HCT116 (cell line): ENCODE results near the gene TNNT2. TPM values are rescaled to one million over a fixed set of nuclear protein-coding genes. Genes with fewer than 3 reads are reported as not detected.

ENCODE experiments used
- ATAC-seq: fragments of 200-7000 bp; cut with Tn5 transposase; 2 replicates; pipeline ENCODE4 v1.9.1; 2020; ENCODE audit warnings: mild to moderate bottlenecking, moderate library complexity
- BruUV-seq: library from RNA; stranded (reverse); fragments of 400-500 nt; replicated peaks from 2 replicates; lab custom pipeline; 2021; lab: Mats Ljungman, UMichigan
- CTCF ChIA-PET: fragments of 300-600 bp; sonication (Branson Sonifier 250); formaldehyde crosslinking; loops from one replicate; lab custom pipeline; 2021; ENCODE audit warnings: antibody characterized with exemption; lab: Charles Lee
- POLR2A ChIA-PET: fragments of 300-600, 350-600 bp; sonication (Branson Sonifier 250); formaldehyde crosslinking; loops from one replicate; lab custom pipeline; 2021; ENCODE audit warnings: antibody characterized with exemption; lab: Charles Lee
- RAD21 ChIA-PET, 2 experiments: fragments of 300-600 bp; sonication (Branson Sonifier 250); formaldehyde crosslinking; loops; one replicate each; lab custom pipeline; 2023; ENCODE audit warnings: low total read pairs in 2 of 2; ENCODE audit not compliant: uncharacterized antibody in 2 of 2, unreplicated experiment in 2 of 2, low non-redundant PET in 1 of 2; lab: Charles Lee
- DNase-seq: peaks from one replicate; pipeline ENCODE4 v3.0.0-alpha.2; 2010; ENCODE audit warnings: low read depth, low spot score
- H2AFZ ChIP-seq: fragments of 200-600 bp; shearing (Covaris generic), sonication (generic); 2 replicates; pipeline ENCODE4 v1.6.1; 2017; ENCODE audit warnings: low read depth, mixed run types, mixed read lengths, antibody characterized with exemption, low read length; ENCODE audit not compliant: poor library complexity, severe bottlenecking
- H3K27ac ChIP-seq: 2 replicates; pipeline ENCODE4 v1.5.1; 2012; ENCODE audit warnings: low read depth, low read length
- H3K27me3 ChIP-seq: fragments of 200-600 bp; sonication (generic); 2 replicates; pipeline ENCODE4 v1.6.1; 2016; ENCODE audit warnings: mixed run types, low read length, mixed read lengths; ENCODE audit not compliant: insufficient read depth
- H3K36me3 ChIP-seq, 2 experiments: fragments of 200-500 bp in 1 of 2; fragments of 200-600 bp in 1 of 2; sonication (Bioruptor generic) in 1 of 2; sonication (generic) in 1 of 2; 2 replicates each; pipeline versions ENCODE4 v1.5.1 to v1.6.1; 2014 to 2016; ENCODE audit warnings: low read length in 2 of 2, inconsistent platforms in 1 of 2, mixed read lengths in 1 of 2, mixed run types in 1 of 2; ENCODE audit not compliant: insufficient read depth in 2 of 2, control insufficient read depth in 1 of 2
- H3K4me1 ChIP-seq, 2 experiments: fragments of 200-600 bp in 1 of 2; sonication (generic) in 1 of 2; 2 replicates each; pipeline versions ENCODE4 v1.5.1 to v1.6.1; 2012 to 2017; ENCODE audit warnings: low read length in 2 of 2, inconsistent platforms in 1 of 2, mild to moderate bottlenecking in 1 of 2, mixed read lengths in 1 of 2, mixed run types in 1 of 2, moderate library complexity in 1 of 2; ENCODE audit not compliant: insufficient read depth in 2 of 2, control insufficient read depth in 1 of 2
- H3K4me2 ChIP-seq: fragments of 200-600 bp; sonication (generic); 2 replicates; pipeline ENCODE4 v1.6.1; 2017; ENCODE audit warnings: mixed run types, low read length, mixed read lengths
- H3K4me3 ChIP-seq, 2 experiments: fragments of 200-600 bp in 1 of 2; sonication (generic) in 1 of 2; replicated peaks in 1 of 2; 2 replicates each; pipeline ENCODE4 v1.5.1; 2011 to 2016; ENCODE audit warnings: low read length in 2 of 2, control low read depth in 1 of 2, low read depth in 1 of 2, mild to moderate bottlenecking in 1 of 2, mixed read lengths in 1 of 2, mixed run types in 1 of 2
- H3K79me2 ChIP-seq: fragments of 200-600 bp; sonication (generic); 2 replicates; pipeline ENCODE4 v1.6.1; 2017; ENCODE audit warnings: mild to moderate bottlenecking, mixed run types, low read length, moderate library complexity, mixed read lengths; ENCODE audit not compliant: insufficient read depth
- H3K9ac ChIP-seq: fragments of 200-600 bp; sonication (generic); 2 replicates; pipeline ENCODE4 v1.6.1; 2016; ENCODE audit warnings: low read length, mixed read lengths
- H3K9me2 ChIP-seq: fragments of 200-600 bp; sonication (generic), shearing (Covaris generic); 2 replicates; pipeline ENCODE4 v1.6.1; 2017; ENCODE audit warnings: mixed run types, mild to moderate bottlenecking, moderate library complexity; ENCODE audit not compliant: insufficient read depth
- H3K9me3 ChIP-seq, 2 experiments: fragments of 200-500 bp in 1 of 2; fragments of 200-600 bp in 1 of 2; sonication (Bioruptor generic) in 1 of 2; sonication (generic) in 1 of 2; 2 replicates each; pipeline ENCODE4 v1.6.1; 2014 to 2017; ENCODE audit warnings: low read length in 2 of 2, mixed read lengths in 2 of 2, inconsistent platforms in 1 of 2, low read depth in 1 of 2, mild to moderate bottlenecking in 1 of 2, mixed run types in 1 of 2, moderate library complexity in 1 of 2; ENCODE audit not compliant: control insufficient read depth in 1 of 2, insufficient read depth in 1 of 2
- H4K20me1 ChIP-seq: fragments of 200-600 bp; sonication (generic), shearing (Covaris generic); 2 replicates; pipeline ENCODE4 v1.6.1; 2017; ENCODE audit warnings: mixed run types, mild to moderate bottlenecking, moderate library complexity; ENCODE audit not compliant: insufficient read depth
- ATF3 ChIP-seq: IDR thresholded peaks from 2 replicates; pipeline ENCODE4 v1.6.1; 2012
- CTCF ChIP-seq, 3 experiments: fragments of 200-600 bp in 1 of 3; sonication (generic) in 1 of 3; IDR thresholded peaks in 2 of 3; conservative IDR thresholded peaks in 1 of 3; 2 replicates each; pipeline ENCODE4 v1.5.1; 2012 to 2017; ENCODE audit warnings: low read depth in 2 of 3, low read length in 2 of 3, antibody characterized with exemption in 1 of 3, borderline replicate concordance in 1 of 3, control low read depth in 1 of 3, mild to moderate bottlenecking in 1 of 3, mixed read lengths in 1 of 3, mixed run types in 1 of 3, moderate library complexity in 1 of 3; ENCODE audit not compliant: insufficient read depth in 1 of 3
- EGR1 ChIP-seq: IDR thresholded peaks from 2 replicates; pipeline ENCODE4 v1.6.1; 2012; ENCODE audit warnings: low read depth
- ELF1 ChIP-seq: IDR thresholded peaks from 2 replicates; pipeline ENCODE4 v1.6.1; 2012; ENCODE audit warnings: low read depth, borderline replicate concordance
- EZH2 ChIP-seq: fragments of 200-600 bp; sonication (generic); IDR thresholded peaks from 2 replicates; pipeline ENCODE4 v1.6.1; 2017; ENCODE audit warnings: antibody characterized with exemption, mixed run types
- FOSL1 ChIP-seq: IDR thresholded peaks from 2 replicates; pipeline ENCODE4 v1.6.1; 2012; ENCODE audit warnings: low read depth
- POLR2A ChIP-seq: IDR thresholded peaks from 2 replicates; pipeline ENCODE4 v1.7.0; 2011; ENCODE audit warnings: borderline replicate concordance; ENCODE audit not compliant: insufficient read depth, insufficient read length; ENCODE audit errors: extremely low read depth
- RAD21 ChIP-seq: IDR thresholded peaks from 2 replicates; pipeline ENCODE4 v1.6.1; 2012; ENCODE audit warnings: low read depth, mild to moderate bottlenecking
- SIN3A ChIP-seq: IDR thresholded peaks from 2 replicates; pipeline ENCODE4 v1.6.1; 2012; ENCODE audit warnings: low read depth
- TCF7L2 ChIP-seq: IDR thresholded peaks from 2 replicates; pipeline ENCODE4 v1.7.0; 2011; ENCODE audit warnings: borderline replicate concordance, inconsistent platforms; ENCODE audit not compliant: insufficient read depth, insufficient read length; ENCODE audit errors: extremely low read depth
- ZFX ChIP-seq: fragments of 450-650 bp; IDR thresholded peaks from 2 replicates; pipeline ENCODE4 v1.6.1; 2017
- intact Hi-C: fragments of 100-400 bp; cut with micrococcal nuclease; formaldehyde crosslinking; loops from 2 replicates; pipeline ENCODE4 v1.10.0; 2022
- total RNA-seq: library from RNA; stranded (reverse); gene quantifications from one replicate; pipeline ENCODE4 v1.2.1, GENCODE V29; 2021; ENCODE audit not compliant: unreplicated experiment
- TF ChIP-seq, protein P1 (sequence below): IDR thresholded peaks from 2 replicates; pipeline ENCODE4 v1.6.1; 2012; ENCODE audit warnings: low read depth

Gene TNNT2
- total RNA-seq, 1 experiment from 2014 or later = 2.0 TPM

DNA sequence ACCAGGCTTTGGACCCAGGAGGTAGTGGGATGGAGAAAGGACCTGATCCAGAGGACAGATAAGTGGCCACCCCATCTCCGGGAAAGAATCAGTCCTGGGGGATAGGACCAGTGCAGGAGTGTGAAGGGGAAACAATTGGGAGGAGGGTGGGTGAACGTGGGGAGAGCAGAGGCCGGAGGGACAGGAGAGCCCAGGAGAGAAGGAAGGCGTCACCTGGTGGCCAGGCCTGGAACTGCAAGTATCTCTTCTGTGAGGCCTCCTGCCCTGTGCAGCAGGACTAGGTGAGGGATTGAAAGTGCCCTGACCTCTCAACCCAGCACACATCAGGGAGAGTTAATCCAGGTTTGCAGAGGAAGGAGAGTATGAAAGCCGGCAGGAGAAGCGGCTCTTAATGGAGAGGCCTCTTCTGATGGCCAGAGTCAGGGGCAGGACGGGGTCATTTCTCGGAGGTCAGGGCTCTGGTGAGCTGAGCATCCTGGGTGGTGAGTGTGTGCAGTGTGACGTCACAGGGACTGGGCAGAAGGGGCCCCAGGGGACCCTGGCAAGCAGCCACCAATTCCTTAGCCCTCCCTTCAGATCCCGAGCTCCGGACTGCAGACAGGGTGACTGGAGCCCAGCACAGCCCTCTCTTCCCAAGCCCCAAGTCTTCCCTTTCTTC lies 30.8 kb upstream of the TNNT2 start:
- no peaks in the 10 kb centered on the region for H3K9me2 ChIP-seq
- H3K4me3 ChIP-seq = no peak overlapping the region
- no peaks in the 10 kb centered on the region for H3K9me3 ChIP-seq
- DNase-seq = peak; percentile 51
- no TSS peak for BruUV-seq
- H2AFZ ChIP-seq = no peak overlapping the region
- ChIA-PET POLR2A (no interaction called here), CTCF (interaction anchor here (0.6 kb wide), 1 partner anchor 464 kb away, joined by 3 read pairs; no protein-coding TSS in a partner anchor), RAD21 (no interaction called here)
- peak; percentile 93 for ATAC-seq
- TF ChIP-seq FOSL1 = no peak
- TF ChIP-seq ELF1 = no peak
- no peak for TF ChIP-seq TCF7L2
- no peak for TF ChIP-seq EZH2
- peak; percentile 91 for TF ChIP-seq RAD21
- no peak for TF ChIP-seq POLR2A
- TF ChIP-seq SIN3A = no peak
- TF ChIP-seq ZFX = no peak
- TF ChIP-seq, protein P1, sequence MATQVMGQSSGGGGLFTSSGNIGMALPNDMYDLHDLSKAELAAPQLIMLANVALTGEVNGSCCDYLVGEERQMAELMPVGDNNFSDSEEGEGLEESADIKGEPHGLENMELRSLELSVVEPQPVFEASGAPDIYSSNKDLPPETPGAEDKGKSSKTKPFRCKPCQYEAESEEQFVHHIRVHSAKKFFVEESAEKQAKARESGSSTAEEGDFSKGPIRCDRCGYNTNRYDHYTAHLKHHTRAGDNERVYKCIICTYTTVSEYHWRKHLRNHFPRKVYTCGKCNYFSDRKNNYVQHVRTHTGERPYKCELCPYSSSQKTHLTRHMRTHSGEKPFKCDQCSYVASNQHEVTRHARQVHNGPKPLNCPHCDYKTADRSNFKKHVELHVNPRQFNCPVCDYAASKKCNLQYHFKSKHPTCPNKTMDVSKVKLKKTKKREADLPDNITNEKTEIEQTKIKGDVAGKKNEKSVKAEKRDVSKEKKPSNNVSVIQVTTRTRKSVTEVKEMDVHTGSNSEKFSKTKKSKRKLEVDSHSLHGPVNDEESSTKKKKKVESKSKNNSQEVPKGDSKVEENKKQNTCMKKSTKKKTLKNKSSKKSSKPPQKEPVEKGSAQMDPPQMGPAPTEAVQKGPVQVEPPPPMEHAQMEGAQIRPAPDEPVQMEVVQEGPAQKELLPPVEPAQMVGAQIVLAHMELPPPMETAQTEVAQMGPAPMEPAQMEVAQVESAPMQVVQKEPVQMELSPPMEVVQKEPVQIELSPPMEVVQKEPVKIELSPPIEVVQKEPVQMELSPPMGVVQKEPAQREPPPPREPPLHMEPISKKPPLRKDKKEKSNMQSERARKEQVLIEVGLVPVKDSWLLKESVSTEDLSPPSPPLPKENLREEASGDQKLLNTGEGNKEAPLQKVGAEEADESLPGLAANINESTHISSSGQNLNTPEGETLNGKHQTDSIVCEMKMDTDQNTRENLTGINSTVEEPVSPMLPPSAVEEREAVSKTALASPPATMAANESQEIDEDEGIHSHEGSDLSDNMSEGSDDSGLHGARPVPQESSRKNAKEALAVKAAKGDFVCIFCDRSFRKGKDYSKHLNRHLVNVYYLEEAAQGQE = no peak
- no peak for TF ChIP-seq ATF3
- no peak for TF ChIP-seq EGR1
- TF ChIP-seq CTCF (IDR thresholded peaks at IDR 0.05 in 2 of 3, conservative IDR thresholded peaks at IDR 0.05 in 1 of 3; ENCODE audit: borderline replicate concordance in 1 of 3, insufficient read depth in 1 of 3, low read depth in 2 of 3, low read length in 2 of 3) = peak; percentile 90 to 98 (median 96)
- H3K4me2 ChIP-seq = peak overlapping the region; percentile 65
- H4K20me1 ChIP-seq = no peaks in the 10 kb centered on the region
- no peaks in the 10 kb centered on the region for H3K27me3 ChIP-seq
- no peaks in the 10 kb centered on the region for H3K36me3 ChIP-seq
- peaks cover 5 to 41% of the 10 kb centered on the region in 2 experiments; a peak in 3 of 4 replicates for H3K4me1 ChIP-seq
- no peak overlapping the region for H3K9ac ChIP-seq
- intact Hi-C loops = loop anchor here (1.0 kb wide), 1 partner anchor 23 kb away; no protein-coding TSS in a partner anchor
- no peaks in the 10 kb centered on the region for H3K79me2 ChIP-seq
- H3K27ac ChIP-seq = no peak overlapping the region
